SH-SY5Y (cell line): ENCODE data around the gene AMPD2.

Experiments used
- GATA2 ChIP-seq: IDR thresholded peaks from 2 replicates; pipeline ENCODE4 v1.6.1; 2011; ENCODE audit warnings: mild to moderate bottlenecking, low read depth, low read length
- GATA3 ChIP-seq: IDR thresholded peaks from 2 replicates; pipeline ENCODE4 v1.6.1; 2011; ENCODE audit warnings: low read depth, mild to moderate bottlenecking, low read length, moderate library complexity

Gene AMPD2

DNA sequence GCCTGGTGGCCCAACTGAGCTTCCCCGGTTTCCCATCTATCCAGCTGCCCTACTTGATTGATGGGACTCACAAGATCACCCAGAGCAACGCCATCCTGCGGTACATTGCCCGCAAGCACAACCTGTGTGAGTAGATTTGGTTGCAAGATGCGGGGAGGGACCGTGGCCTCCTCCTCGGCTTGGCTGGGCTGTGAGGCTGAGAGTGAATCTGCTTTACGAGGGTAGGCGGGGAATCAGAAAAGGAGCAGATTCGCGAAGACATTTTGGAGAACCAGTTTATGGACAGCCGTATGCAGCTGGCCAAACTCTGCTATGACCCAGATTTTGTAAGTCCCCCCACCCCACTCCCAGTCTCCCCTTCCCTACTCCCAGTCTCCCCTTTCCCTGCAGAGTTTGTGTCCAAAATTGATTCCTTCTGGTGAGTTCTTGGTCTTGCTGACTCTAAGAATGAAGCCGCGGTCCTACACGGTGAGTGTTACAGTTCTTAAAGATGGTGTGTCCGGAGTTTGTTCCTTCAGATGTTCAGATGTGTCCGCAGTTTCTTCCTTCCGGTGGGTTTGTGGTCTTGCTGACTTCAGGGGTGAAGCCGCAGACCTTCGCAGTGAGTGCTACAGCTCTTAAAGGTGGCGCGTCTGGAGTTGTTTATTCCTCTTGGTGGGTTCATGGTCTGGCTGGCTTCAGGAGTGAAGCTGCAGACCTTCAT, 49.8 kb downstream of the AMPD2 start:
- TF ChIP-seq GATA2 (no peak), GATA3 (no peak)

DNA sequence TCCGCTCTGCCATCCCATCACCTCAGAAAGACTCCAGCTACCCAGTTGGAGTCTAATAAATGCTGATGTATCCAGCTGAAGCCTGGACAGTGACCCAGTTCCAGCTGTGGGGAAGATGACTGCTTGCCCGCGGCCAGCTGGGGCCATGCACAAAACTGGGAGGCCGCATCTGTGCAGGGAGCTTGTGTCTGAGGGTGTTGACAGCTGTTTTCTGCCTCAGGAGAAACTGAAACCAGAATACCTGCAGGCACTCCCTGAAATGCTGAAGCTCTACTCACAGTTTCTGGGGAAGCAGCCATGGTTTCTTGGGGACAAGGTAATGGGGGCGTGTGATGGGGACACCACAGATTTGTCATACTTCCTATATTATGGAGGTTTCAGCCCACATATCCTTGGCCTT, 51.4 kb downstream of the AMPD2 start:
- TF ChIP-seq GATA3 (no peak), GATA2 (no peak)

DNA sequence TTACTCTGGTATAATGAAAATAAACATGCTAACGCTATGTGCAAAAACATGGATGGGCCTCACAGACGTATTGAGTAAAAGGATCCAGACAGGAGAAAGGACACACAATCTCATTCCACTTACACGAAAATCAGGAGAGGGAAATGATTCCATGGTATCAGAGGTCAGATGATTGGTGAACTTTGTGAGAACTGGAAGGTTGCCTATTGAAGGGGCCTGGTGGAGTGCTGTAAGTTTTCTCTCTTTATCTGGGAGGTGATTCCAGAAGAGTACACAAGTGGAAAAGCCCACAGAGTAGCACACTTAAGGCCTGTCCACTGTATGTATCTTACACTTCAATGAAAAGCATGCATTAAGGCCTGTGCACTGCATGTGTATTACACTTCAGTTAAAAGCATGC, 57.8 kb downstream of the AMPD2 start:
- TF ChIP-seq GATA2 (no peak), GATA3 (no peak)
